Left ventricle myocardium superior (tissue), 1 donor: Measurements from ENCODE around the gene ACP2. TPM values are rescaled to one million over a fixed set of nuclear protein-coding genes. Genes with fewer than 3 reads are reported as not detected.
A peak's percentile ranks its signal among the peaks of the same experiment; 100 is the strongest.
"Not testable (repeated sequence)": the region's sequence is repeated elsewhere in the genome, so short reads cannot be mapped to it uniquely, and the experiment has no call there.

Experiments used
- ATAC-seq: fragments of 200-7000 bp; cut with Tn5 transposase; one replicate; pipeline ENCODE4 v1.9.1; 2020; ENCODE audit warnings: mild to moderate bottlenecking, moderate library complexity
- DNase-seq: peaks from one replicate; pipeline ENCODE4 v3.0.0-alpha.2; 2020
- intact Hi-C: fragments of 100-400 bp; cut with micrococcal nuclease; formaldehyde crosslinking; loops from one replicate; pipeline ENCODE4 v1.11.0; 2022
- total RNA-seq: library from RNA; stranded (reverse); fragmentation: NEBNext Ultra II Directional; extraction: Animal tissue kit (Norgen Biotek cat#: 25700); gene quantifications from one replicate; pipeline ENCODE4 v1.2.1, GENCODE V29; 2021
- donor health status: DM: no; HTN: yes; CAD: no; lungs with severe emphysema.

Gene ACP2
- total RNA-seq, 1 donor from 2014 or later, result 20.3 TPM

DNA sequence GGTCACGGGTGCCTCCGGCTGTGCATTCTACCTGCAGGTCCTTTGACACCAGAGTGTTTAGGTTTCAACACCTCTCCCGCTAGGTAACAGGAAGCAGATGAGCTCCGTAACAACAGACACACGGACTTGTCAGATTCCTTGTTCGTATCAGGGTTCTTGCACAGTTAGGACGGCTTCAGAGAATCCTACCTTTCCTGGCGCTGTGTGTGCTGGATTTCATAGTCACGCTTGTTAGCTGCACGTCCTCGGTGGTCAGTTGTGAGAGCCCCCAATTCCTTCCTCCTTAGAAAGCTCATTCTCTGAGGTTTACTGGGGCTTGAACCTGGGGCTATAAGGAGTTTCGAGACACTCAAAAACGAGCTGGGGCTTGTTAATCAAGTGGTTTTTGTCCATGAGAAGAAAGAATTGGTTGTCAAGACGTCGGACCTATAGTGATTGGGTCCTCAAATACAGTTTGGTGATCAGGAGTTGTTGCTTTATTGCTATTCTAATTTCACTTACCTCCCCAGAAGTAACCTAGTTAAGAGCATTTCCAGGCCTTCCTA is 33.2 kb downstream of the ACP2 start:
- DNase-seq (no peak), ATAC-seq (no peak)
- intact Hi-C loops, result no loop called here

DNA sequence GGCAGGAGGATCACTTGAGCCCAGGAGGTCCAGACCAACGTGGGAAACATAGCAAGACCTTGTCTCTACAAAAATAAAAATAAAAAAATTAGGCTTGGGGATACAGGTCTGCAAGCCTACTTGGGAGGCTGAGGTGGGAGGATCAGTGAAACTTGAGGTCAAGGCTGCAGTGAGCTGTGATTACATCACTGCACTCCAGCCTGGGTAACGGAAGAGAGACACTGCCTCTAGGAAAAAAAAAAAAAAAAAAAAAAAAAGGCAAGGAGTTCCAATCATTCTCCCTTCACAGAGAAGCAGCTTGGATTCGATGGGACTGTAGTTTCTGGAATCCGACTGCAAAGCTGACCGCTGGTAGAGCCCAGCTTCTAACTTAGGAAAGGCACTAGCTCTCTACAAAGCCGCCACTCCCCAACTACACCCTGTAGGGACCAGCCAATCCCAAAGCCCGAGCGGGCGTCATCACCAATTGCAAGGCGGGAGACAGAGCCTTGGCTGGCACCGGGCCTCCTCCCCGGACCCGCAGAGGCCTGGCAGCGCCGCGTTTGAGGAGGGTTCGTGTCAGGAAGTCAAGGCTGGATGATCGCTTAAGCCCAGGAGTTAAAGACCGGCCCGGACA is 34.6 kb downstream of the ACP2 start:
- DNase-seq (peak; percentile 95), ATAC-seq (peak; percentile 93)
- intact Hi-C loops, result no loop called here

DNA sequence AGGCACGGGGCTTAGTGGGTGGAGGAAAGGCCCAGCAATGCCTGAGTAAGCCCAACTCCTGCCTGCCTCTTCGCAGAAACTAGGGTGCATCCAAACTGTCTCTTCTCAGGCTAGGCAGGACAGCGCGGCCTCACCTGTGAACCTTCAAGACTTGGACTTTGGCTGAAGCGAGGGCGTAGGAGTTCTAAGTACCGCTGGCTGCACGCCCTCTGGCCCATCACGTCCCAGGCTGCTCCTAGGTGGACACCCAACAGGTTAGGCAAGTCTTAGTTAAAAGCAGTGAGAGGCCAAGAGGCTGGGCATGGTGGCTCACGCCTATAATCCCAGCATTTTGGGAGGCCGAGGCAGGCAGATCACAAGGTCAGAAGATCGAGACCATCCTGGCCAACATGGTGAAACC is 35.7 kb downstream of the ACP2 start:
- intact Hi-C loops, result no loop called here
- ATAC-seq, result no peak
- DNase-seq, result no peak

DNA sequence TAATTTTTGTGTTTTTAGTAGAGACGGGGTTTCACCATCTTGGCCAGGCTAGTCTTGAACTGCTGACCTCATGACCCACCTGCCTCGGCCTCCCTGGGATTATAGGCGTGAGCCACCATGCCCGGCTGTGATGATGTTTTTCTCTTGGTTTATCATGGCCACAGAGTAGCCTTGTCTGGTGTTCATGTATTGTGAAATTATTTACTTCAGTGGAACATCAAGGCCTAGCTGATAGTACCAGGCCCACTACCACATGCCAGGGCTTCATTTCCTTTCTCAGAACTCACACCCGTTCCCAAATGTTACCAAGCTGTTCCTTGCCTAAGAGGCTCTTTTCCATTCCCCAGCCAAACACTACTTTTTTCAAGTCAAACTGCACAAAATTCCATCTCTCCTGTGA is 40.0 kb downstream of the ACP2 start:
- intact Hi-C loops, result no loop called here

DNA sequence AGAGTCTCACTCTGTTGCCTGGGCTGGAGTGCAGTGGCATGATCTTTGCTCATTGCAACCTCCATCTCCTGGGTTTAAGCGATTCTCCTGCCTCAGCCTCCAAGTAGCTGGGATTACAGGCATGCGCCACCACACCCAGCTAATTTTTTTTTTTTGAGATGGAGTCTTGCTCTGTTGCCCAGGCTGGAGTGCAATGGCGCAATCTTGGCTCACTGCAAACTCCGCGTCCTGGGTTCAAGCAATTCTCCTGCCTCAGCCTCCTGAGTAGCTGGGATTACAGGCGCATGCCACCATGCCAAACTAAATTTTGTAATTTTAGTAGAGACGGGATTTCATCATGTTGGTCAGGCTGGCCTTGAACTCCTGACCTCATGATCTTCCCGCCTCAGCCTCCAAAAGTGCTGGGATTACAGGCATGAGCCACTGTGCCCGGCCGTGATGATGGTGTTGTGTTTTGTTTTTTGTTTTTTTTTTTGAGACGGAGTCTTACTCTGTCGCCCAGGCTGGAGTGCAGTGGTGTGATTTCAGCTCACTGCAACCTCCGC is 40.5 kb downstream of the ACP2 start:
- intact Hi-C loops, DNase-seq, ATAC-seq: not testable (repeated sequence)

More for the DNA sequence above, 40.0 kb downstream of the ACP2 start:
- no peak for DNase-seq
- ATAC-seq, result no peak

DNA sequence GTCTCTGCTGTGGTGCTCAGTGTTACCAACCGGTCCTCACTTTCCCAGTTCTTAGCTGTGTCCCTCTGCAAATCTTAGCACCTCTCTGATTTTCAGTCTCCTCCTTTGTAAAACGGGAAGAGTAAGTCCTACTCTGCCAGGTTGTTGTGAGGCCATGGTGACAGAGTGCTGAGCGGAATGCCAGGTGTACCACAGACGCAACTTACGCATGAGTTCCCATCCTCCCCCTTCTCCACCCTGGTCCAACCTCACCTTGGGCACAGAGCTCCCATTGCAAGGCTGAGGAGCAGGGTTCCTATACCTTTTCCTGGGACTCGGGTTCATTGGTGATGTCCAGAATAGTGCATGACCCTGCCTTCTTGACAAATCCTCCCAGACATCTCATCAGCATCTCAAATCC is 41.2 kb downstream of the ACP2 start:
- ATAC-seq (no peak), DNase-seq (no peak)
- intact Hi-C loops, result no loop called here

DNA sequence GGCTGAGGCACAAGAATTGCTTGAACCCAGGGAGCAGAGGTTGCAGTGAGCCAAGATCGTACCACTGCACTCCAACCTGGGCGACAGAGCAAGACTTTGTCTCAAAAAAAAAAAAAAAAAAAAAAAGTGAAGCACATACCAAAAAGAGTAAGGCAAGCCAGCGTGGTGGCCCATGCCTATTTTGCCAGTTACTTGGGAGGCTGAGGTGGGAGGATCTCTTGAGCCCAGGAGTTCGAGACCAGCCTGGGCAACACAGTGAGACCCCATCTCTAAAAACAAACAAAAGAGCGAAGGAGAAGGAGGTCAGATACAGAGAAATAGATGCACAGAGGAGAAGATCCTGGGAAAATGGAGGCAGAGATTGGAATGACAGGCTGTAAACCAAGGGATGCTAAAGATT is 42.0 kb downstream of the ACP2 start:
- ATAC-seq, intact Hi-C loops, DNase-seq: not testable (repeated sequence)

DNA sequence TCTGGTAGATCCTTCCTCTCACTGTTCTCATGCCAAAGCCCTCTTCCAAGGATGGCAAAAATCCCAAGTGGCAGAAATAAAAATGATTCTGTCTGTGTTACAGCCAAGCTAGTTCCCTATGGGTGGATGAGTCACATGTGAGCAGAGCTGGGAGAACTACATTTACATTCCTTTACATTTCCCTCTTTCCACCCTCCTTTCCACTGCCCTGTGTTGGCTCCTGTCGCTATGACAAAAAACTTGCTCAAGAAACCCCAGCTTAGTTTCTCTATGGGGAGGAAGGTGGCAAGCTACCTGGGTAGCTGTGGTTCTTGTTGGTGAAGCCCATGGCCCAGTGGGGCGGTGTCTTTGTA is 44.0 kb downstream of the ACP2 start:
- no peak for ATAC-seq
- intact Hi-C loops, result no loop called here
- no peak for DNase-seq

DNA sequence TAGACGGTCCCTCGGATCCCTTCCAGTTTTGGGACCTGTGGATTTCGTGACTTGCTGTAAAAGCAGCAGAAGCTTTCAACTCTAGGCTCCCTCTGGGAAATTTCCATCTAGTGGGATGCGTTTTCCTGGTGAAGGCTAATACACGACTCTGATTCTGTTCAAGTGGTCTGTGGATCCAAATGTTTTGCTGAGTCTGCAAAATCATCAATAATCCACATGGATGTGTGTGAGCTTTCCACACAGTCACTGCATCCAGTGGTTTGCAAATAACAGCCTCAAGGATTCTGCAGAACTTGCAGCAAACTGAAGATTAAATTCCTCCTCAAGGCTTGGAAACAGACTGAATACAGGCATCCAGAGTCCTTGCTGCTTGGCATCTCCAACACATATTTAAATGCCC is 46.0 kb downstream of the ACP2 start:
- ATAC-seq (no peak), DNase-seq (no peak)
- intact Hi-C loops, result no loop called here

DNA sequence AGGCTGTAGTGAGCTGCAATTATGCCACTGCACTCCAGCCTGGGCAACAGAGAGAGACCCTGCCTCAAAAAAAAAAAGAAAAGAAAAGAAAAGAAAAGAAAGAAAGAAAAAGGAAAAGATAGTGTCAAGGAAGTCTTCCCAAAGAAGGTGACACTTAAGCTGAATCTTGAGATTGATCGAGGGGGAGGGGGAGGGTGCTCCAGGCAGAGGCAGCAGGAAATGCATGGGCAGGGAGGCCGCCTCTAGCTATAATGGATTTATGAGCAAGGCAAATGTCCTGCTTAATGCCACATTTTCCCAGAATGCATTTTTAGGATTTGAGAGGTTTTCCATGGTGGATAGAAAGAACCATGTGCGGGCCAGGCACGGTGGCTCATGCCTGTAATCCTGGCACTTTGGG is 47.6 kb downstream of the ACP2 start:
- ATAC-seq (no peak), DNase-seq (no peak)
- intact Hi-C loops, result no loop called here

DNA sequence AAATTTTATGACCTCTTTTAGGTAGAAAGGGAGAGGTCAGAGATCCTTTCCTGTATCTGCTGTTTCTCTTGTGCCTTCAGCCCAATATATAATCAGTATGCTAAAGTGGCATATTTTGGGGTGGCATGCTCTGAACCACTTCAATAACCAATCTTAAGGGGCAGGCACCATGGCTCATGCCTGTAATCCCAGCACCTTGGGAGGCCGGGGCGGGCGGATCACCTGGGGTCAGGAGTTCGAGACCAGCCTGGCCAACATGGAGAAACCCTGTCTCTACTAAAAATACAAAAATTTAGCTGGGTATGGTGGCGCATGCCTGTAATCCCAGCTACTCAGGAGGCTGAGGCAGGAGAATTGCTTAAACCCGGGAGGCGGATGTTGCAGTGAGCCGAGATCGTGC is 50.5 kb downstream of the ACP2 start:
- DNase-seq, ATAC-seq, intact Hi-C loops: not testable (repeated sequence)

DNA sequence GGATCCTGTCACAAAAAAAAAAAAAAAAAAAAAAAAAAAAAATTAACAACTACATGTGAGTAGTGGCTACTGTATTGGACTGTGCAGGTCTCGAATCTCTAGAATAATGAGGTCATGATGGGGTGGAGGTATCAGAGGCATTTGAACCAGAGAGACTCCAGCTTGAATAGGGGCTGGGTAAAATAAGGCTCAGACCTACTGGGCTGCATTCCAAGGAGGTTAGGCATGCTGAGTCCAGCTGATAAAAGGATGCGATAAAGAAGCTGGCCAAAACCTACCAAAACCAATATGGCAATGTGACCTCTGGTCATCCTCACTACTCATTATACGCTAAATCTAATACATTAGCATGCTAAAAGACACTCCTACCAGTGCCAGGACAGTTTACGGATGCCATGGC is 56.5 kb downstream of the ACP2 start:
- intact Hi-C loops, result no loop called here
- no peak for ATAC-seq
- no peak for DNase-seq

DNA sequence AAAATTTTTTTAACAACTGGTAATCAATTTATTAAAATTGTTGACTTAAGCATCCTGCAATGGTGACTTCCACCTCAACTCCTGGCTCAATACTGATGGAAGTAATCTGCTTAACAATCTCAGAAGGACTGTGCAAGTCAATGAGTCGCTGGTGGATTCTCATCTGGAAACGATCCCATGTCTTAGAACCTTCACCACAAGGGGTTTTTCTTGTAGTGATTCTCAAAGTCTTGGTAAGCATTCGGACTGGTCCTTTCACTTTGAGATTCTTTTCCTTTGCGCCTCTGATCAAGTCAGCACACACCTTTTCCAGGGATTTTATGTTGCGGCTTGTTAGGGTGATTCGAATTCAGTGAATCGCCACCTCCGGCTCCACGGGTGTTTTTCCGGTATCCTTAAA is 57.5 kb downstream of the ACP2 start:
- DNase-seq, intact Hi-C loops, ATAC-seq: not testable (repeated sequence)

Other genes with a start within 250 kb of the ACP2 start
- gene ARFGAP2, start 71.9 kb downstream of the ACP2 start, total RNA-seq, result 48.0 TPM
- 150 TPM for gene PACSIN3, start 62.4 kb downstream of the ACP2 start, total RNA-seq
- 9.5 TPM for gene DDB2, start 33.8 kb downstream of the ACP2 start, total RNA-seq
- 15.6 TPM for gene NR1H3, start 9.2 kb upstream of the ACP2 start, total RNA-seq
- gene MADD, start 21.3 kb upstream of the ACP2 start, total RNA-seq, result 46.4 TPM
- 2,596 TPM for gene MYBPC3, start 103.9 kb upstream of the ACP2 start, total RNA-seq
- 11.2 TPM for gene SPI1, start 129.7 kb upstream of the ACP2 start, total RNA-seq
- gene SLC39A13, start 159.8 kb upstream of the ACP2 start, total RNA-seq, result 39.5 TPM
- gene PSMC3, start 177.6 kb upstream of the ACP2 start, total RNA-seq, result 180 TPM
- 6.3 TPM for gene RAPSN, start 200.3 kb upstream of the ACP2 start, total RNA-seq